Vagina (tissue), 2 donors: ENCODE results near the gene TENM4. TPM values are rescaled to one million over a fixed set of nuclear protein-coding genes. Genes with fewer than 3 reads are reported as not detected.

Source experiments
- DNase-seq, 2 donors: peaks; one replicate each; pipeline ENCODE4 v3.0.0-alpha.2; 2017; ENCODE audit errors: extremely low spot score in 2 of 2
- H3K27ac ChIP-seq: fragments of 200-600 bp; sonication (generic); one replicate; pipeline ENCODE4 v1.5.1; 2019
- H3K27me3 ChIP-seq: fragments of 200-600 bp; sonication (generic); one replicate; pipeline ENCODE4 v1.5.1; 2019
- H3K36me3 ChIP-seq, 2 donors: fragments of 200-600 bp; sonication (generic); one replicate each; pipeline ENCODE4 v1.5.1; 2017 to 2019
- H3K4me1 ChIP-seq: fragments of 200-600 bp; sonication (generic); one replicate; pipeline ENCODE4 v1.5.1; 2019
- H3K4me3 ChIP-seq, 2 donors: fragments of 200-600 bp; sonication (generic); 1 replicate in 1 of 2; 2 replicates in 1 of 2; pipeline ENCODE4 v1.5.1; 2016 to 2019
- H3K9me3 ChIP-seq: fragments of 200-600 bp; sonication (generic); one replicate; pipeline ENCODE4 v1.5.1; 2019
- POLR2A ChIP-seq, 2 donors: fragments of 450-650 bp; IDR thresholded peaks; one replicate each; pipeline ENCODE4 v1.6.1; 2017; ENCODE audit warnings: antibody characterized with exemption in 2 of 2, mild to moderate bottlenecking in 2 of 2, moderate library complexity in 2 of 2
- POLR2AphosphoS5 ChIP-seq, 2 donors: sonication (generic); formaldehyde crosslinking; IDR thresholded peaks; one replicate each; pipeline ENCODE4 v1.9.0; 2017; ENCODE audit warnings: antibody characterized with exemption in 2 of 2, mild to moderate bottlenecking in 2 of 2, low read depth in 1 of 2; ENCODE audit not compliant: insufficient read depth in 1 of 2
- intact Hi-C: fragments of 100-400 bp; cut with DNase I; formaldehyde crosslinking; loops from one replicate; pipeline ENCODE4 v1.15.1; 2023
- total RNA-seq: library from RNA; depleted of rRNA; stranded (reverse); fragments of >200 nt; gene quantifications from one replicate; pipeline ENCODE4 v1.2.3, GENCODE V29; 2016
- TF ChIP-seq, protein P1 (sequence below), 3 experiments: fragments of 450-650 bp in 2 of 3; fragments of 200-600 bp in 1 of 3; sonication (generic) in 1 of 3; IDR thresholded peaks; one replicate each; pipeline ENCODE4 v1.5.1; 2017 to 2019; ENCODE audit warnings: antibody characterized with exemption in 3 of 3, mild to moderate bottlenecking in 2 of 3, moderate library complexity in 2 of 3

The TENM4 gene
- total RNA-seq, 1 donor from 2014 or later: 12.5 TPM

DNA sequence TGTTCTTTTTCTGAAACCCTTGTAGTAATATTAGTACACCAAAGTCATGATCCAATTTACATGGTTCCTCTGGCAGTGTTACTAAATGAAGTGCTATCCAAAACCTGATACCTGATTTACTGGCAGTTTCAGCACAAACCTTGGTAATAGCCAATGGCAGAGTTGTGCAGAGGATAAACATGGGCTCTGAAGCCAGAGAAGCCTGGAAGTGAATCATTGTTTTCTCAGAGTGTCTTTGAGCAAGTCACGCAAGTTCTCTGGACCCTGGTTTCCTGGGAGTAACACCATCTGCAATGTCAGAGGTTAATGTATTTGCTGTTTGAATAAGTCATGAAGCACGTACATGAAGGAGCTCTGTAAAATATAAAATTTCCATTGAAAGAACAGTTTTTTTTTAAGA is 643.9 kb downstream of the TENM4 start:
- TF ChIP-seq, protein P1, sequence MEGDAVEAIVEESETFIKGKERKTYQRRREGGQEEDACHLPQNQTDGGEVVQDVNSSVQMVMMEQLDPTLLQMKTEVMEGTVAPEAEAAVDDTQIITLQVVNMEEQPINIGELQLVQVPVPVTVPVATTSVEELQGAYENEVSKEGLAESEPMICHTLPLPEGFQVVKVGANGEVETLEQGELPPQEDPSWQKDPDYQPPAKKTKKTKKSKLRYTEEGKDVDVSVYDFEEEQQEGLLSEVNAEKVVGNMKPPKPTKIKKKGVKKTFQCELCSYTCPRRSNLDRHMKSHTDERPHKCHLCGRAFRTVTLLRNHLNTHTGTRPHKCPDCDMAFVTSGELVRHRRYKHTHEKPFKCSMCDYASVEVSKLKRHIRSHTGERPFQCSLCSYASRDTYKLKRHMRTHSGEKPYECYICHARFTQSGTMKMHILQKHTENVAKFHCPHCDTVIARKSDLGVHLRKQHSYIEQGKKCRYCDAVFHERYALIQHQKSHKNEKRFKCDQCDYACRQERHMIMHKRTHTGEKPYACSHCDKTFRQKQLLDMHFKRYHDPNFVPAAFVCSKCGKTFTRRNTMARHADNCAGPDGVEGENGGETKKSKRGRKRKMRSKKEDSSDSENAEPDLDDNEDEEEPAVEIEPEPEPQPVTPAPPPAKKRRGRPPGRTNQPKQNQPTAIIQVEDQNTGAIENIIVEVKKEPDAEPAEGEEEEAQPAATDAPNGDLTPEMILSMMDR (IDR thresholded peaks at IDR 0.05): no peak
- TF ChIP-seq POLR2AphosphoS5 (IDR thresholded peaks at IDR 0.05; ENCODE audit: insufficient read depth in 1 of 2, low read depth in 1 of 2): no peak
- TF ChIP-seq POLR2A (IDR thresholded peaks at IDR 0.05): no peak
- Histone ChIP-seq H3K9me3 (no peaks in the 10 kb centered on the region), H3K4me1 (peaks cover 21% of the 10 kb centered on the region), H3K27me3 (no peaks in the 10 kb centered on the region), H3K27ac (no peak overlapping the region), H3K36me3 (no peaks in the 10 kb centered on the region), H3K4me3 (no peak overlapping the region)
- intact Hi-C loops: no loop called here
- DNase-seq: no peak

DNA sequence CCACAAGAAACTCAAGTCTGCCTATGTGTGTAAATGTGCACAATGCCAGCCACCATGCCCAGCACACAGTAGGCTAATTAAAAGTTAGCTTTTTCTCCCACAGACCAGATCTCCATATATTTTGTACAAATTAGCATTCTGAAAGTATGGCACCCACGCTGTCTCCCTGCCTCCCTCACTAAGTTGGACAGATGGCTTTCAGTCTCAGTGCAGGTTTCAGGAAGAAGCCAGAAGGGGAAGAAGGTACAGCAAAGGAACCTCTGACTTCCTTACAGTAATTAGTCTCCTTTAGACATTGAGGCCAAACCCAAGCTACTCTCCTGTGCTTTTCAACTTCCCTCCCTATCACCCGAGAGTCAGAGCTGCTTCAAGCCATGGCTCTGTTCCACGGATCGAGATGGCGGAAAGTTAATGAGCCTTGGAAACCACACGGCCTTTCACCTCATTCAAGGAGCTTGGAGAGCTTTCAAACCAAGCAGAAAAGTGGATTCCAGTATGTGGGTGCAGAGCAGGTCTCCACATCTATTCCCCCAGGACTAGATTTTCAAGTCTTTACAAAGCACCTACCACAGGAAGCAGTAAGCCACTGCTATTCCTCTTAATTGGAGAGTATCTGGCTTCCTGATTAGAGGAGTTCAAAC is 645.1 kb downstream of the TENM4 start:
- peaks cover 9% of the 10 kb centered on the region for H3K4me1 ChIP-seq
- no peak for DNase-seq
- TF ChIP-seq POLR2AphosphoS5 (IDR thresholded peaks at IDR 0.05; ENCODE audit: insufficient read depth in 1 of 2, low read depth in 1 of 2): no peak
- TF ChIP-seq POLR2A (IDR thresholded peaks at IDR 0.05): no peak
- TF ChIP-seq, protein P1 (IDR thresholded peaks at IDR 0.05): no peak
- no peaks in the 10 kb centered on the region for H3K9me3 ChIP-seq
- H3K36me3 ChIP-seq: no peaks in the 10 kb centered on the region
- intact Hi-C loops: no loop called here
- no peak overlapping the region for H3K27ac ChIP-seq
- no peaks in the 10 kb centered on the region for H3K27me3 ChIP-seq
- no peak overlapping the region for H3K4me3 ChIP-seq

DNA sequence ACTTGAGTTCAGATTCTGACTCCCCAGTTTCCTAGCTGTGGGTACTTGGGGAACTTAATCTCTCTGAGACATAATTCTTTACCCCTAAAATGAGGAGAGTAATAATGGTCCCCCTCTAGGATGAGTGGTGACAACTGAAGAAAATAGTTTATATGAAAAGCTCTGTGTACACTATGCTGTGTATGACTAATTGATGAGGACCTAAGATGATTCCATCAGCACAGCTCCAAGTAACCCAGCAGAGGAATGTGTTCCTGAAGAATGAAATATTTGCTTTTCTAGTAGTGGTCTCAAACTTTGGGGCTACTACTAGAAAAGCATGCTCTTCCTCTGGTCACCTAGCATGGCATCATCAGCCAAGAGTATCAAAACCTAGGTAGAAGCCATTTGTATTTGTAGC is 648.9 kb downstream of the TENM4 start:
- H3K4me1 ChIP-seq: no peaks in the 10 kb centered on the region
- no peak overlapping the region for H3K27ac ChIP-seq
- DNase-seq: no peak
- no peaks in the 10 kb centered on the region for H3K9me3 ChIP-seq
- intact Hi-C loops: no loop called here
- H3K4me3 ChIP-seq: no peak overlapping the region
- H3K36me3 ChIP-seq: no peaks in the 10 kb centered on the region
- H3K27me3 ChIP-seq: no peaks in the 10 kb centered on the region
- TF ChIP-seq POLR2AphosphoS5 (IDR thresholded peaks at IDR 0.05; ENCODE audit: insufficient read depth in 1 of 2, low read depth in 1 of 2) (no peak), POLR2A (IDR thresholded peaks at IDR 0.05) (no peak)
- TF ChIP-seq, protein P1 (IDR thresholded peaks at IDR 0.05): no peak

DNA sequence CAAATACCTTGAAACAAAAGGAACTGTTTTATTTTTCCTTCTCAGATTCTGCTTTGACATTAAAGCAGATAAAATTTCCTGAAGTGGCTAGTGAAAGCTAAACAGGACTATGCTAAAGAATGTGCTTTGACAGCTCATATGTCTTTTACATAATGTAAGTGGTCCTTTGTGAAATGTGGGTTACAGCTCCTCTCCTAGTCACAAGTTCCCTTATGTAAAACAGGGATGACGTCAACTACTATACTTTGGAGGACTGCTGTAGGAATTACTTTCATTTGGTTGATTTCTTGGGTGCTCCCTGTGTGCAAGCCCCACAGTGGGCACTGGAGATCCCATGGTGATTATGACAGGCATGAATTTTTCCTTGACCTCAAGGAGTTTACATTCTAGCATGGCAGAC is 649.6 kb downstream of the TENM4 start:
- TF ChIP-seq POLR2AphosphoS5 (IDR thresholded peaks at IDR 0.05; ENCODE audit: insufficient read depth in 1 of 2, low read depth in 1 of 2) (no peak), POLR2A (IDR thresholded peaks at IDR 0.05) (no peak)
- TF ChIP-seq, protein P1 (IDR thresholded peaks at IDR 0.05): no peak
- intact Hi-C loops: no loop called here
- Histone ChIP-seq H3K9me3 (no peaks in the 10 kb centered on the region), H3K36me3 (no peaks in the 10 kb centered on the region), H3K27ac (no peak overlapping the region), H3K4me1 (no peaks in the 10 kb centered on the region), H3K27me3 (no peaks in the 10 kb centered on the region), H3K4me3 (no peak overlapping the region)
- no peak for DNase-seq

DNA sequence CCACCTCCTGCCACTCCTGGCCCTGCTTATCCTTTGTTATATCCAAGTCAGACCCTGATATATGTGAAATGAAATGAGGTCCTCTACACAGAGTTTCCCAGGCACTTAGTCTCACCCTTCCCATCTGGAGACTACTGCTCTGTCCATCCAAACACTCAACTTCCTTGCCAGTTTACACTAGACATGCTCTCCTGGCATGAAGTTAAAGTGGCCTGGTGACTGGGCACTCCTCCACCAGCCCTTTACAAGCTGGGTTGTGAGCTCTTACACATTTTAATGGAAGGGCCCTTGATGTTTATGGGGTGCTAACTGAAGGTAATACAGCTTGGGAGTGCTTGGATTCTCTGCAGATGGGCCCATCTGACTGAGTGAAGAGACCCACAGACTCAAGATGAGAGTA is 650.0 kb downstream of the TENM4 start:
- H3K36me3 ChIP-seq: no peaks in the 10 kb centered on the region
- no peaks in the 10 kb centered on the region for H3K9me3 ChIP-seq
- no peak overlapping the region for H3K4me3 ChIP-seq
- no peak for TF ChIP-seq POLR2AphosphoS5 (IDR thresholded peaks at IDR 0.05; ENCODE audit: insufficient read depth in 1 of 2, low read depth in 1 of 2)
- intact Hi-C loops: no loop called here
- H3K27ac ChIP-seq: no peak overlapping the region
- no peaks in the 10 kb centered on the region for H3K4me1 ChIP-seq
- DNase-seq: no peak
- no peaks in the 10 kb centered on the region for H3K27me3 ChIP-seq
